Stromal cell of bone marrow (primary cell): ENCODE measurements around the gene CD28.
A peak's percentile ranks its signal among the peaks of the same experiment; 100 is the strongest.
"Not testable (repeated sequence)": the region's sequence is repeated elsewhere in the genome, so short reads cannot be mapped to it uniquely, and the experiment has no call there.

Source experiments
- DNase-seq: peaks from one replicate; pipeline ENCODE4 v3.0.0-alpha.2; 2012; ENCODE audit warnings: low read depth

The CD28 gene

DNA sequence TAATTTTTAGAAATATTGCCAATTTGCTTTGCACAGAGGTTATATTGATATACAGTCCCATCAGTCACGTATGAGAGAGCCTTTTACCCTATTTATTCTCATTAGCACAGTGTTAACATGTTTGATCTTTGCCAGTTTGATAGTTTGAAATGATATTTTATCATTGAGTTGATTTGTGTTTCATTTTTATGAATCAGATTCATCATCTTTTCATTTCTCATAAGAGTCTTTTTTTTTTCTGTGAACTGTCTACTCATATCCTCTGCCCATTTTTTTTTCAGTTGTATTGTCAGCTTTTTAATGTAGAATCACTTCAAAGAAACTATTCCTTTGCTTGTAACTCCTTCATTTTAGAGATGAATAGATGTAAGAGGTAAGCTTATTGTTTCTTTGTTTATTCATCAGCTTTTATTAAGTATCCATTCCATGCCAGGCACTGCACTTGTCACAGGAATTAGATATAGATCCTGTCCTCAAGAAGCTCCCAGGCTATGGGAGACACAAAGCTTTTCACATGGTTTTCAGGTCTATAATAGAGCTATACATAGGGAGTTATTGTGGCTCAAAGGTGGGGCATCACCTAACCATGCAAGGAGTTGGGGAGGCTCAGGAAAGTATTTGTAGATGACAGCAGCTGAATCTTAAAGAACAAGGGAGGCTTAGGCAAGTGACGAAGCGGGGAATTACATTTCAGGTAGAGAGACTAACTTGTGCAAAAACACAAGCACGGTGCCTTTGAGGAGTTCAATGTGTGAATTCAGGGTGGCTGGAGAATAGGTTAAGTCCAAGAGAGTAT lies 42.1 kb downstream of the CD28 start:
- DNase-seq, result no peak

DNA sequence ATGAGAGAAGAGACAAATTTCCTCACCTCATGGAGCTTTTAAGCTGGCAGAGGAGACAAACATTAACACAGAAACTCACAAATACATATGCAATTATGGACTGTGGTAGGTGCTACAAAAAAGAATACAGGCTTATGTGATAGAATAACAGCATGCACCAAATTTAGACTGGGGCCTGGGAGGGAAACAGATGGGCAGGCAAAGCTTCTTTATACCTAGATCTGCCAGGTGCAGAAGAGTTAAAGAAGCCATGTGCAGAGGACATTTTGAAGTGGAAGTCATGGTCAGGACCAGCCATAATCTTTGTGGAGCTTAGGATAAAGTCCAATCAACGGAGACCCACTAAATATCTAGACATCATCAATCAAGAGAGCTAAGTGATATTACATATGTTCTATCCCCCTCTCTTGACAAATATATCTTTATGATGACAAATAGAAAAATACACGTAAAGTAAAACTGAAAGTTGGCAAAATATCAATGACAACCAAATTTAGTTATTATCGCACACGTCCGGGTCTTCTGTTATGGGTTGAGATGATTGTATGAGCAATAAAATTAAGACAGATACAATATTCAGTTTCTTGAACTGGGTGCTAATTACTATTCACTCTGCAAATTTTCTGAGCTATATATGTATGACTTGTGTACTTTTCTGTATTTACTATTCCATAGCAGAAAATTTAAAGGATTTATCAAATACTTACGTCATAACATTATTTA lies 44.1 kb downstream of the CD28 start:
- DNase-seq, result no peak

DNA sequence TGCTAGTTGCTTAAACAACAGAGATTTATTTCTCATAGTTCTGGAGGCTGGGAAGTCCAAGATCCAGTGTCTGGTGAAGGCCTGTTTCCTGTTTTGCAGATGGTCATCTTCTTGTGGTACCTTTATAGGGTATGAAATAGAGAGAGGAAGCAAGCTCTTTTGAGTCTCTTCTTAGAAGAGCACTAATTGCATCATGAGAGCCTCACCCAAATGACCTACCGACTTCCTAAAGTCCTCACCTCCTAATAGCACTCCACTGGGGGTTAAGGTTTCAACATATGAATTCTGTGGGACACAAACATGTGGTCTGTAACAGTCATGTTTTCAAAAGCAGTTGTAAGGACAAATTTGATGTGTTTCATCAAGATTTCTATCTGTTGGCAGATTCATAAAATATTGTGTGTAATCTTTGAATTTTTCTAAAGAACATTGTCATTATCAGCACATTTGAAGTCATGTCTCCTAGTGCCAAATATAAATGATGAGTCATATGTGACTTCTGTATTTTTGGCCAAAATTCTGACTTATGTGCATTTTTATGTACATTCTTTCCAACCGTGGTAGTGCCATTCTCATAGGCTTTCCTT lies 45.3 kb downstream of the CD28 start:
- DNase-seq, result no peak

DNA sequence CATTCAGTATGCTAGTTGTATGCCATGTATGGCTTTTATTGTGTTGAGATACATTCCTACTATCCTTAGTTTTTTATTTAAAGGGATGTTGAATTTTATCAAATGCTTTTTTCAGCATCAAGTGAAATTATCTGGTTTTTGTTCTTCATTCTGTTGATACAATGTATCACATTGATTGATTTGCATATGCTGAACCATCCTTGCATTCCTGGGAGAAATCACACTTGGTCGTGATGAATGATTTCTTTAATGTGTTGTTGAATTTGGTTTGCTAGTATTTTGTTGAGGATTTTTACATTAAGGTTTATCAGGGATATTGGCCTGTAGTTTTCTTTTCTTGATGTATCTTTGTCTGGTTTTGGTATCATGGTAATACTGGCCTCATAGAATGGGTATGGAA lies 49.7 kb downstream of the CD28 start:
- DNase-seq, result no peak

DNA sequence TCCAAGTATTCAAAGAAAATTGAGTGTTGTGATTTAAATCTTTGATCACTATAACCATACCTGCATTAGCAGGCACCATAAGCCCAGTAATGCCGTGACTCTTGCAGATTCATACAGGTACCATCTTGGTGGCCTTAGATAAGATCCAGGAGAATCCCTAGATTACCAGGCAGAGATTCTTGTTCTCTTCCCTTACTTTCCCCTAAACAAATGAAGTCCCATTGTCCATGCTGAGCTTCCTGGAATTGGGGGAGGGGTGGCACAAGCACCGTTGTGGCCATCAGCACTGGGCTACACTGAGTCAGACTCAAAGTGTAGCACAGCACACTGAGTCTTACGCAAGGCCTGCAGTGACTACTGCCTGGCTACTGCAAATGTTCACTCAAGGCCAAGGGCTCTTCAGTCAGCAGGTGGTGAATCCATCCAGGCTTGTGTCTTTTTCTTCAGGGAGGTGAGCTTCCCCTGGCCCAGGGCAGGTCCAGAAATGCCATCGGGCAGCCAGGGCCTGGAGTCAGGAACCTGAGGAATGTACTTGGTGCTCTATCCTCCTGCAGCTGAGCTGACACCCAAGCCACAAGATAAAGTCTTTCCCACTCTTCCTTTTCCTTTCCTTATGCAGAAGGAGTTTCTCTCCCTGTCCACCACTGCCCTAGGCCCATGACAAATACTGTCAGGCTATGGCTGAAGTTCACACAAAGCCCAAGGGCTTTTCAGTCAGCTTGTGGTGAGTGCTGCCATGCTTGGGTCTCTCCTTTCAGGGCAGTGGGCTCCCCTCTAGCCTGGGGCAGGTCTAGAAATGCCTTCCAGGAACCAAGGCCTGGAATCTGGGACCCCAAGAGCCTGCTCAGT lies 52.6 kb downstream of the CD28 start:
- peak; percentile 64 for DNase-seq

DNA sequence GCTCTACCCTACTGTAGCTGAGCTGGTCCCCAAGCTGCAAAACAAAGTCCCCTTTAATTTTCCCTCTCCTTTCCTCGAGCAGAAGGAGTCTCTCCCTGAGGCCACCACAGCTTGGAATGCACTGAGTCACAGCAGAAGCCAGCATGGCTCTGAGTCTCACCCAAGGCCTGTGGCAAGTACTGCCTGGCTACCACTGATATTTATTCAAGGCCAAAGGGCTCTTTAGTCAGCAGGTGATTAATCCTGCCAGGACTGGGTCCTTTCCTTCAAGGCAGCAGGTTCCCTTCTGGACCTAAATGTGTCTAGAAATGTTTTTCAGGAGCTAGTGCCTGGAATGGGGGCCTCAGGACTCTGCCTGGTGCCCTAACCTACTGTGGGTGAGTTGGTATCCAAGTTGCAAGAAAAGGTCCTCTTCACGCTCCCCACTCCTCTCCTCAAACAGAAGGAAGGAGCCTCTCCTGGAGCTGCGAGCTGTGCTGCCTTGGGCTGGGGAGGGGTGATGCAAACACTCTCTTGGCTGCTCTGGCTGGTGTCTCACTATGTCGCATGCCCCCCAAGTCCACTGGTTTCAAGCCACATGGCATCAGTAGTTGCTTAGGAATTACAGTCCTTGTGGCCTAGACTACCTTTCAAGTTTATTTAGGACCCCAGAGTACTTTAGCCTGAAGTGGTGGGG lies 53.4 kb downstream of the CD28 start:
- peak; percentile 74 for DNase-seq

DNA sequence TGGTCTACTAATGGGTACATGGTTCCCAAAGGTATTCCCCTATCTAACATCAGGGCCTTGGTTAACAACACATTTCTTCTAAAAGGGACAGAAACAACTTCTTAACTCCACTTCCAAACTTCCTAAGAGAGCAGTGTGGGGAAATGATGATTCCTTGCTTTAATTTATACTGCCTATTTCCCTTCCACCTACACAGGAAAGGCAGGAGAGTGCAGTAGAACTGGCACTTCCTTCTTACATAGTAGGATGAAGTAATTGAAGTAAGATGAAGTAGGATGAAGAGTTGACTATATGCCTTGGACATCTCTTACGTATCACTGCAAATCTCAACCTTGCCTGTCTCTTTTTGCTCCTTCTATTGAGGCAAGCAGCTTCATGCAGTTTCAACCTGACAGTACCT lies 54.7 kb downstream of the CD28 start:
- no peak for DNase-seq

DNA sequence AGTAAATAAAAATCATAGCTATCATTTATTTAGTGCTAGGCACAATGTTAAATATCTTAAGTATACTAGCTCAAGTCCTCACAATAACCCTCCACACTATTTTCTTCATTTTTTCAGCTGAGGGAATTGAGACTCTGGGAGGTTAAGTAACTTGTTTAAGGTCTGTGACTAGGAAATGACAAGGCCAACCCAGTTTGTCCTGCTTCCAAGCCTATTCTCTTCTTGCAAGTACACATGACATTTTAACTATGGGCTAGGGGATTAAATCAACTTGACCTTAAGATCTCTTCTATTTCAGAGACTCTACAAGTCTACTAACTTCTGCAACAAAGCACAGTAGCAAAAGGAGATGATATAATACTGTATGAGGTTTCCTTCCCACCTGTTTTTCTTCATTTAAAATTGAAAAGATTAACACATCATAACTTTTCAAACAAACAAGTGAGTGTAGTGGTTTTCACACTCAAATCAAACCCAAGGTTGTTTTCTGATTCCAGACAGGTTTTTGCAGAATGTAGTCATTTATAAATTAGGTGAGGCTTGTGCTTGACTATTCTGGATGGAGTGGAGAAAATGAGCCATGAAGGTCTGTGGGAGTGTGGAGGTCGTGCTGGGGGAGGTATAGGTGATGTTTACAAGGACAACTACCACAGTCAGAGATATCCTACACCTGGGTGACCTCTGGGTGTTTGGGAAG lies 57.0 kb downstream of the CD28 start:
- no peak for DNase-seq

DNA sequence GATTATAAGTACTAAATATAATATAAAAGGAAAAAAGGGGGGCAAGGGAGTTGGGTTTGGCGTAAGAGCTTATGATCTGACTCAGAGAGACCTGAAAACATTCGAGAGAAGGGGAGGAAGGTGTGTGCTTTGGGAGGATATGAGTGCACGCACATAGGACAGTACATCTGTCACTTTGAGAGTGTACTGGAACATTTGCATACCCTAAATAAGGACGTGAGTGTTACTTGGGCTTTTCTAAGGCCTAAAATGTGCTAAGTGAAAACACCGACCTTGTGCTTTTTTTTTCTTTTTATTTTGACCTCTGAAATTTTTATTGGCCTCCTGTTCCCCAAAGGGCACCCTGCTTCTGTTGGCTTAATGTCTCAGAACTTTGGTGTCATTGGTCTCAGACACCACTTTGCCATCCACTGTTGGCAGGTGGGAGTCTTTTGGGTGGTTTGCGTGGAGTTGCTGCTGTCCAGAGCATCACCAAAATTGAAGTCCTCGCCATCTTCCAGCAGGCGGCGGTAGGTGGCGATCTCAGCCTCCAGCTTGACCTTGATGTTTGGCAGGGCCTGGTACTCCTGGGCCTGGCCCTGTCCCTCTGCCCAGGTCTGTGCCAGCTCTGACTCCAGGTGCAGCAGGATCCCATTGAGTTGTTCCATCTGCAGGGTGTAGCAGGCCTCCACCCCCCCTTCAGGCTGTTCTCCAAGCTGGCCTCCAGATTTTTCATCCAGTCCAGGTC lies 57.7 kb downstream of the CD28 start:
- no peak for DNase-seq

DNA sequence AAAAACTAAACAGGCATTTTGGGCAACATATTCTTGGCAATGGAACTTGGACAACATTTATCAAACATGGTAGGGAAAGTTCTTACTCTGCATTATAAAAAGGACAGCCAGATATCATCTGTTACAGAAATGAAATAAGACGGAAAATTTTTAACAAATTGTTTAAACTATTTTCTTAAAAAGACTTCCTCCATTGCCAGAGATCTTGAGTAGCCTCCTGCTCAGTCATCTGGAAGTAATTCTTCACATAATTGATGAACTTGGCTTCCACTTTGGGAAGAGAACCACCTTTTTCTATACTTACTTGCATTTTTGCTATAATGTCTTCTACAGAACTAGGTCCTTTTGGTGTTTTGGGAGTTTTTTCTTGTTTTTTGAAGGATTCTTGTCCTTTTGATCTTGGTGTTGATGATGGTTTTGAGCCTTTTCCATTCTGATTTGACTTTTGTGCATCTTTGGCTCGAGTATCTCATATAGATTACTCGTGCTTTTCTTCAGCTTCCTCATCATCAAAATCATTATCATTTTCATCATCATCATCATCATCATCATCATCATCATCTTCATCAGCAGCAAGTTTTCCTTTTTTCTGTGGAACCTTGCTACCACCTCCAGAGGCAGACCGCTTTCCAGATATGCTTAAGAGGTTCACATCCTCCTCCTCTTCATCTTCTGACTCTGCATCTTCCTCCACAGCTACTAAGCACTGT lies 66.2 kb downstream of the CD28 start:
- DNase-seq, result no peak

DNA sequence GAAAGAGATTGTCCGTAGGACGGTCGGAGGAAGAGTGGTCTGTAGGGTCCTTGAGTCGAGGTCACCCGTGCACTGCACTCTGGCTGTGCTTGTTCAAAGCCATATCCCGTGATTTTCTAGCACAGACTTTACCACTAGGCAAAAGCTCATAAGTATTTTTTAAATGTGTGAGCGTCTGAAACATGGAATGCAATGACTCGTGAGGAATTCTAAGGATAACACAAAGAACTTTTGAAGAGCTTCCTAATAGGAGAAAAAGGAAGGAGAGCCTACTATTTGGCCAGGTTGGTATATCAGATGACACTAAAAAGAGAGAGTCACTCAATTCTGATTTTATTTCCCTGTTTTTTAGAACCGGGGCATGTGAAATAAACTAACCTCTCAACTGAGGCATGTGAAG lies 68.3 kb downstream of the CD28 start:
- no peak for DNase-seq

DNA sequence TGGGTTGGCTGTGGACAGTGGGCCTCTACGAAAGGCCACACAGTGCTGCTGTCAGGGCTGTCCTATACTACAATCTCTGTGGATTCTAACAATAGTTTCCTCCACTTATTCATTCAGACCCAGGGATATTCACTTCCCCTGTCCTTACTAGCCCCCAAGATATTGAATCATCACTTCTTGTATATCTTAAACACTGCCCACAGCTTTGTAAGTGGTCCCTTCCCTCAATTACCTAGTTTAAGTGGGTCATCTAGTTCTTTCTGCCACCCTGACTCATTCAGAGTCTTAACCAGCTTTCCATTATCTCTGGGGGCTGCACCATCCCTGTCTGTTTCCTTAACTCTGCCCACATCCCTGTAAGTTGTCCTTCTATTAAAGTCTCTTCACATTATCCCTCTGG lies 69.2 kb downstream of the CD28 start:
- DNase-seq, result no peak

DNA sequence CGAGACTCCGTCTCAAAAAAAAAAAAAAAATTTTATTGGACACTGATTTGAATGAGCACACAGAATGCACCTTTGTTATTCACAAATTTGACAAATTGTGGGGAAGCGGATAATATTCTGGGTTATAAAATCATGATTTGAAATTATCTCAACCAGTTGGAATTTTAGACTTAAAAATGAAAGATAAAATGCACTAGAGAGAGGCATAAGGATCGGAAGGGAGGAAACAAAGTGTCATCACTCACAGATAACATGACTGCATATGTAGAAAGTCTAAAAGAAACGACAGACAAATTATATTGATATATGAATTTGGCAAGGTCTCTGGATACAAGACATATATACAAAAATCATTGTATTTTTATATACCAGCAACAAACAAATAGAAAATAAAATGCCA lies 70.6 kb downstream of the CD28 start:
- no peak for DNase-seq

DNA sequence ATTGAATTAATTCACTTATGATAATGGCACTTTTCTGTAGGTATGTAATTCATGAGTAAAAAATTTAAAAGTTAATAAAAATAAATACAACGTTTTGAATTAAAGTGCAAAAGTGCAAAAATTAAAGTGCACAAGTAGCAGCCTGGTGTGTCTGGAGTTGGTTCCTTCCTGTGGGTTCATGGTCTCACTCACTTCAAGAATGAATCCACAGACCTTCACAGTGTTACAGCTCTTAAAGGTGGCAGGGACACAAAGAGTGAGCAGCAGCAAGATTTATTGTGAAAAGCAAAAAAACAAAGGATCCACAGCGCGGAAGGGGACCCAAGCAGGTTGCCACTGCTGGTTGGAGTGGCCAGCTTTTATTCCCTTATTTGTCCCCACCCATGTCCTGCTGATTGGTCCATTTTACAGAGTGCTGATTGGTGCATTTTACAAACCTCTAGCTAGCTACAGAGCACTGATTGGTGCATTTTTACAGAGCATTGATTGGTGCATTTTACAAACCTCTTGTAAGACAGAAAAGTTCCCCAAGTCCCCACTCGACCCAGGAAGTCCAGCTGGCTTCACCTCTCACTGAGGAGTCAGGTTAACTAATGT lies 73.1 kb downstream of the CD28 start:
- DNase-seq, result not testable (repeated sequence)

DNA sequence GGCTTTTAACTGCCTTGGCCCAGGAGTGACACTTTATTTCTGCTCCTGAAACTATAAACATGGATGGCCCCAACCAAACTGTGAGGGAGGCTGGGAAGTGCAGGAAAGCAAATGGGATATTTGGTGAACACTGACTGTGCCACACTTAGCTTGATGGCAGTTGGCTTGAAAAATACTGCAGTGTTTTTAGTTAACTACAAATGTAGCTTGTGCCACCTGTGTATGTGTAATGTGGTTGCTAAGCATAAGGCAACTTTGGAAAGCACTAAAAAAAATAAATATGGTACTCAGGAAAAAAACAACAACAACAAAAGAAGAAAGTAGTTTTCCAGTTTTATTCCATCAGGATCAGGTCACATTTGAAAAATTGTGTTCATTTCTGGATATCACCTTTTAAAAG lies 73.8 kb downstream of the CD28 start:
- DNase-seq, result no peak

DNA sequence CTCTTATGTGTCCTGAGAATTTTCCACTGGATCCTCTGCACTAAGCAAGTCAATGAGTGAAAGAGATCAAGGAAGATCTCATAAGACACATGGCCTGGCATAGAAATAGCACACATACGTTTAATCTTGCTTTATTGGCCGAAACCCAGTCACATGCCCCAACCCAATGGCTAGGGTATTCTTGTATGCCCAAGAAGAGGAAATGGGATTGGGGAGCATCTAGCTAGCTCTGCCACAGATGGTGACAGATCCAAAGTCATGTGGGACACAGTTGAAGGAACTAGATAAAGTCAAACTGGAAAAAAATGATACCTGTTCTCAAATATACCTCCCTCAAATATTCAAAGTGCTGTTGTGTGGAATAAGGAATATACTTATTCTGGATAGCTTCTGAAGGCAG lies 74.7 kb downstream of the CD28 start:
- DNase-seq, result no peak

DNA sequence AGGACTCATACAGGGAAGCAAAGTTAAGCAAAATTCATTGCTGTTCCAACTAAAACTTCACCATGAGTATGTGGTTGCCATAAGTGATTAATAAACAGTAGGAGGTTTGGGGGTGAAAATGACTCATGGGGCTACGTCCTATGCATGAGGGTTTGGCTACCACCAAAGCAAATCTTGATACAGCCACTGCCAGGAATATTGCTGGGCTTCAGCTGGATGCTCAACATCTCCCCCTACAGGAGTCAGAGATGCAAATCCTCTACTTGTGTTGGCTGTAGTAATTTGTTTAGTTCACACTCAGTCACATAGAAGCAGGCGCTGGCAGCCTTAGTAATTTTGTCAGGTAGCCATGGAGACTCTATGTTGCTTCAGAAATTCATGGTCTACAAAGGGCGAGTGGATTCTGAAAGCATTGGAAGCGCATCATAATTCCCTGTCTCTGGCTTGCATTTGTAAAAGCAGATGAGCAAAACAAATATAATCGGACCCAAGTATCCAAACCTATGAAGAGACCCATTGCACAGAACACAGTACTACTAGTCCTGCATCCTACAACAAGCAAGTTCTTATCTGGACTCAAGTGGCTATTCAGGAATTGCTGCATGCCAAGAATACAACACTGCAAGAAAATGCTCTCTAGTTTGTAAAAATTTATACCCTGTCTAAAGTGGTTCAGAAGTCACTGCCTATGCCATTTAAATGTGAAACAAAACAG lies 76.0 kb downstream of the CD28 start:
- DNase-seq, result peak; percentile 97

DNA sequence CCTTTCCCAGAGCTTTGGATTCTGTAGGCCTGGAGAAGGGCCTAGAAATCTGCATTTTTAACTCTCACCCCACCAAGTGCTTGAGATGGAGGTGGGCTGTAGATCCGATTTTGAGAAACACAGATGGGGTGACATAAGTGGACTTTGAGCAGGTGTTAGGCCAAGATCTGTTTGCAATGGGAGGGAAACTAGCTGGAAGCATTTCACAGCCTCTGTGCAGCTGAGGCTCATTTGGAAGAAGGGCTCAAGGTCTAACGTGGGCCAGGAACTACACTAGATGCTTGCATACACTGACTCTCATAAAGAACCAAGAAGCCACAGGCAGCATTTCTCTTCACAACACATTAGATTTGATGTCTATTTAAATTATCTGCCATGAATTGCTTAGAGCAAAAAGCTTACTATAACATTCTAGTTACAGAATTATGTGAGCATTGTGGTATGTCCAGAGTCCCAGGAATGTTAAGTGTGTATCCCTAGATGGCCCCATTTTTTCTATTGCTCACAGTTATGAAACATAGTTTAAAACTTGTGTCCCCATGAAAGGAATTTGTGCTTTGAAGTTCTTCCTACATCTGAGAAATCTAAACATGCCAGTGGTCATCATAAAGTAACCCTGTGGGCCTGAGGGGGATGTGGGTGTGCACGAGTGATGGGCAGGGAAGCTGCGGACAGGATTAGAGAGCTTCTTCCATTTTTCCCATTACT lies 77.2 kb downstream of the CD28 start:
- DNase-seq, result no peak
